HFFc6 (cell line): Measurements from ENCODE around the gene CLSTN2. TPM values are rescaled to one million over a fixed set of nuclear protein-coding genes. Genes with fewer than 3 reads are reported as not detected.

Experiments used
- DNase-seq: peaks from one replicate; pipeline ENCODE4 v3.0.0-alpha.2; 2018
- H3K27ac Mint-ChIP-seq: 2 replicates; pipeline ENCODE4 v1.8.0; 2020; ENCODE audit warnings: mild to moderate bottlenecking, mixed read lengths
- H3K27me3 Mint-ChIP-seq: 2 replicates; pipeline ENCODE4 v1.8.0; 2021; ENCODE audit warnings: mild to moderate bottlenecking, moderate library complexity, mixed read lengths; ENCODE audit not compliant: insufficient read depth
- H3K36me3 Mint-ChIP-seq: 2 replicates; pipeline ENCODE4 v1.8.0; 2021; ENCODE audit warnings: low read depth, mixed read lengths
- H3K4me1 Mint-ChIP-seq: 2 replicates; pipeline ENCODE4 v1.8.0; 2020; ENCODE audit warnings: low read depth, mixed read lengths
- H3K4me3 Mint-ChIP-seq: 2 replicates; pipeline ENCODE4 v1.8.0; 2020; ENCODE audit warnings: mild to moderate bottlenecking, moderate library complexity, mixed read lengths
- H3K9me3 Mint-ChIP-seq: 2 replicates; pipeline ENCODE4 v1.8.0; 2020; ENCODE audit warnings: mild to moderate bottlenecking, mixed read lengths
- total RNA-seq, 6 experiments: library from RNA; stranded (reverse); fragmentation: NEBNext Ultra II Directional; extraction: Animal tissue kit (Norgen Biotek cat#: 25700); gene quantifications; 2 replicates in 1 of 6; 3 replicates in 5 of 6; pipeline ENCODE4 v1.2.3, GENCODE V29; 2021
- TF ChIP-seq, protein P1 (sequence below): fragments of 200-600 bp; sonication (generic); IDR thresholded peaks from 2 replicates; pipeline ENCODE4 v1.5.0; 2021; ENCODE audit warnings: antibody characterized with exemption, mild to moderate bottlenecking

Gene CLSTN2
- total RNA-seq, 6 experiments from 2014 or later: 0.05 TPM; not detected in 5

DNA sequence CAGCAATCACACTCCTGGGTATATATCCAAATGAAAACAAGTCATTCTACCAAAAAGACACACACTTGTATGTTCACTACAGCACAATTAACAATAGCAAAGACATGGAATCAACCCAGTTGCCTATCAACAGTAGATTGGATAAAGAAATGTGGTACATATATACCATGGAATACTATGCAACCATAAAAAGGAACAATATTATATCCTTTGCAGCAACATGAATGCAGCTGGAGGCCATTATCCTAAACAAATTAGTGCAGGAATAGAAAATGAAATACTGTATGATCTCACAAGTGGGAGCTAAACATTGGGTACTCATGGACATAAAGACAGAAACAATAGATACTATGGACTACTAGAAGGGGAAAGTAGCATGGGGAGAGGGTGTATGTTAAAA is 224.7 kb downstream of the CLSTN2 start:
- Mint-ChIP-seq H3K27me3 (no peaks in the 10 kb centered on the region), H3K27ac (no peak overlapping the region), H3K9me3 (peaks cover 40% of the 10 kb centered on the region), H3K36me3 (no peaks in the 10 kb centered on the region), H3K4me1 (no peaks in the 10 kb centered on the region), H3K4me3 (no peak overlapping the region)
- DNase-seq: no peak
- TF ChIP-seq, protein P1, sequence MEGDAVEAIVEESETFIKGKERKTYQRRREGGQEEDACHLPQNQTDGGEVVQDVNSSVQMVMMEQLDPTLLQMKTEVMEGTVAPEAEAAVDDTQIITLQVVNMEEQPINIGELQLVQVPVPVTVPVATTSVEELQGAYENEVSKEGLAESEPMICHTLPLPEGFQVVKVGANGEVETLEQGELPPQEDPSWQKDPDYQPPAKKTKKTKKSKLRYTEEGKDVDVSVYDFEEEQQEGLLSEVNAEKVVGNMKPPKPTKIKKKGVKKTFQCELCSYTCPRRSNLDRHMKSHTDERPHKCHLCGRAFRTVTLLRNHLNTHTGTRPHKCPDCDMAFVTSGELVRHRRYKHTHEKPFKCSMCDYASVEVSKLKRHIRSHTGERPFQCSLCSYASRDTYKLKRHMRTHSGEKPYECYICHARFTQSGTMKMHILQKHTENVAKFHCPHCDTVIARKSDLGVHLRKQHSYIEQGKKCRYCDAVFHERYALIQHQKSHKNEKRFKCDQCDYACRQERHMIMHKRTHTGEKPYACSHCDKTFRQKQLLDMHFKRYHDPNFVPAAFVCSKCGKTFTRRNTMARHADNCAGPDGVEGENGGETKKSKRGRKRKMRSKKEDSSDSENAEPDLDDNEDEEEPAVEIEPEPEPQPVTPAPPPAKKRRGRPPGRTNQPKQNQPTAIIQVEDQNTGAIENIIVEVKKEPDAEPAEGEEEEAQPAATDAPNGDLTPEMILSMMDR: no peak

DNA sequence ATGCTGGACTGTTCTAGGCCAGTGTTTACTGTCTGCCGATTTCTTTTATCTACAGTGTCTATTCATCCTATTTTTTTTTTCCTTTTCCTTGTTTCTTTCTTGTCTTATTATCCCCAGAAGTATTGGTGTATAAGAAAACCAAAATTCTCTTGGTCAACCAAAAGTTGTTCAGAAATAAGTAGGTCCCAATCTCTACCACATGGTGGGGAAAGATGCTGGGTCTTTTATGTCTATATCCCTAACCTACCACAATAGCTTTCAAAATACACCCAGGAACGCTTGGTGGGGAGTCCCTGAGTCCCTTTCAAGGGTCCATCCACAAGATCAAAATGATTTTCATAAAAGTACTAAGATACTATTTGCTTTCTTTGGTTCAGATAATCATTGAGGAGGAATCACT is 225.6 kb downstream of the CLSTN2 start:
- no peaks in the 10 kb centered on the region for H3K4me1 Mint-ChIP-seq
- H3K27me3 Mint-ChIP-seq: no peaks in the 10 kb centered on the region; the same call in 1 of the 2 replicates
- DNase-seq: no peak
- no peaks in the 10 kb centered on the region for H3K36me3 Mint-ChIP-seq
- TF ChIP-seq, protein P1: no peak
- H3K9me3 Mint-ChIP-seq: peaks cover 46% of the 10 kb centered on the region
- no peak overlapping the region for H3K27ac Mint-ChIP-seq
- H3K4me3 Mint-ChIP-seq: no peak overlapping the region

DNA sequence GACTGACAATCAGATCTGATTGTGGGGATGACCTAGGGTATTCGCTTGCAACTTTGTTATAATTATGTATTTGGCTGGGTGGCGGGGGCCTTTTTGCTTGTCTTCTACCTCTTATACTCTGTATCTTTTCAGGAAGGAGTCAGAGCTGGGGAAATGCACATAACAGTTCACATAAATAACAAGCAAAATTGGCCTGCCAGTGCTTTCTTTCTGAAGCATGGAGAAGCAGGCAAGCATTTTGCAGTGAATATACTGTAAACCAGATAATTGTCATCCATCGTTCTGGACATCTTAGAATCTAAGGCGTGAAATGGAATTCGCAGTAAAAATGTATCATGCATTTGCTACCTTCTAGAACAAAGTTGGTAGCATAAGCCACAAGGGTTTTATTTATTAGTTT is 227.6 kb downstream of the CLSTN2 start:
- no peak for DNase-seq
- Mint-ChIP-seq H3K4me1 (no peaks in the 10 kb centered on the region), H3K36me3 (no peaks in the 10 kb centered on the region), H3K4me3 (no peak overlapping the region), H3K9me3 (peaks cover 44% of the 10 kb centered on the region), H3K27me3 (no peaks in the 10 kb centered on the region; the same call in 1 of the 2 replicates), H3K27ac (no peak overlapping the region)
- TF ChIP-seq, protein P1: no peak

DNA sequence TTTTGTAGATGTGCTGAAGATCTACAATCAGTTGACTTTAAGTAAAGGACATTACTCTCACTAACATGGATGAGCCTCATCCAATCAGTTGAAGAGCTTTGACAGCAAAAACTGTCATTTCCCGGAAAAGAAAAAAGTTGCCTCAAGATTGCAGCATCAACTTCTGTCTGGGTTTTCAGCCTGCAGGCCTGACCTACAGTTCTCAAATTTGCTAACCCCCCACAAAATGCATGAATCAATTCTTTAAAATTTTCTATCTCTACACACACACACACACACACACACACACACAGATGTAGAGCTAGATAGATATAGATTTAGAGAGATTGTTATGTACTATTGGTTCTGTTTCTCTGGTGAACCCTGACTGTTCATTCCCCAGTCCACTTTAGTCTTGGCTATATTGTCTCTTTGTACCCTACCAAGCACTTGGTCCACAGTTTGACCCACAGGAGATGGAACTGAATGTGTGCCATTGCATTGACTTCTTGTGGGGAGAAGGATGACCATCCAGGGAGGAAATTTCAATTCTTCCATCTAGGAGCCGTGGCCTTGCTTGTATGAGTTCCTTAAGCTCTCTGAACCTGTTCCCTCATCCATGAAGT is 228.3 kb downstream of the CLSTN2 start:
- TF ChIP-seq, protein P1: no peak
- Mint-ChIP-seq H3K4me1 (no peaks in the 10 kb centered on the region), H3K9me3 (peaks cover 37% of the 10 kb centered on the region), H3K27me3 (no peaks in the 10 kb centered on the region; the same call in 1 of the 2 replicates), H3K36me3 (no peaks in the 10 kb centered on the region), H3K4me3 (no peak overlapping the region), H3K27ac (no peak overlapping the region)
- DNase-seq: no peak

DNA sequence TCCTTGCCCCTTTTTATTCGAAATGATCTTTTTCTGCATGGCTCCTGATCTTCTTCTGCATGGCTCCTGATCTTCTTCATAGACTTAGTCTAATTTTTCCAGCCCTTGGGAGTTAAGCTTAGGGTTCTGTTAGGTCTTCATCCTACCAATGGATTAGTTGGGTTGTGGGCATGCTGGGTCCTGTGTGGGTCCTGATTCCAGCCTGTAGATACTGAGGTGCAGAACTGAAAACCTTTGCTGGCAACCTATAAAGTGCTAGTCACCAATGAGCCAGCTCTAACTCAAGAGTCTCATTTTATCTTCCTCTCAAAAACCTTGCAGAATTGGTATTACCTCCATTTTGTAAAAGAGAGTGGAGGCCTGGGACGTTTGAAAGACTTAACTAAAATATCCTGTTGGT is 229.2 kb downstream of the CLSTN2 start:
- H3K27me3 Mint-ChIP-seq: no peaks in the 10 kb centered on the region; the same call in 1 of the 2 replicates
- H3K36me3 Mint-ChIP-seq: no peaks in the 10 kb centered on the region
- H3K27ac Mint-ChIP-seq: no peak overlapping the region
- no peak for DNase-seq
- TF ChIP-seq, protein P1: no peak
- H3K9me3 Mint-ChIP-seq: peaks cover 33% of the 10 kb centered on the region
- no peak overlapping the region for H3K4me3 Mint-ChIP-seq
- H3K4me1 Mint-ChIP-seq: no peaks in the 10 kb centered on the region
